Prostate gland (tissue), 2 donors: Measurements from ENCODE around the gene DNTT.

Experiments used
- POLR2A ChIP-seq: fragments of 450-650 bp; IDR thresholded peaks from one replicate; pipeline ENCODE4 v1.6.1; 2016; ENCODE audit warnings: antibody characterized with exemption, mild to moderate bottlenecking
- TF ChIP-seq, protein P1 (sequence below), 4 experiments: fragments of 200-600 bp in 2 of 4; fragments of 450-650 bp in 2 of 4; sonication (generic) in 2 of 4; IDR thresholded peaks; 1 replicate in 3 of 4; 2 replicates in 1 of 4; pipeline ENCODE4 v1.5.1; 2016 to 2019; ENCODE audit warnings: antibody characterized with exemption in 4 of 4, mild to moderate bottlenecking in 2 of 4, moderate library complexity in 2 of 4

DNA sequence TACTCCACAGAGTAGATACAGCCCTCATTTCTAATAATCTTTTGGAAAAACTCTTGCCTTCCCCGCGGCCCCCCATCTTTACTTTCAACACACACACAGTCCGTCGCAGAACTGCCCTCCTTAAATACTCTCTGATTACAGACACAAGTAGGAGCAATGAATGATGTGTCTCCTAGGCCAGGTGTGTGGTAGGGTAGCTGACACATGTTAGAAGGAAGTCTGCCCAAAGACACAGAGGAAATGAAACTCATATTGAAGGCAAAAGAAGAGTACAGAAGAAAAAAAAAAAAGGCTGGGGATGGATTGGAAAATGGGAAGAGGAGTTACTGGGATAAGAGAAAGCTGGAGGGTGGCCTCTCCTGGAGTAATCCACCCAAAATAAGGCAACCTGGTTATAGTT is 39.9 kb downstream of the DNTT start:
- TF ChIP-seq, protein P1, sequence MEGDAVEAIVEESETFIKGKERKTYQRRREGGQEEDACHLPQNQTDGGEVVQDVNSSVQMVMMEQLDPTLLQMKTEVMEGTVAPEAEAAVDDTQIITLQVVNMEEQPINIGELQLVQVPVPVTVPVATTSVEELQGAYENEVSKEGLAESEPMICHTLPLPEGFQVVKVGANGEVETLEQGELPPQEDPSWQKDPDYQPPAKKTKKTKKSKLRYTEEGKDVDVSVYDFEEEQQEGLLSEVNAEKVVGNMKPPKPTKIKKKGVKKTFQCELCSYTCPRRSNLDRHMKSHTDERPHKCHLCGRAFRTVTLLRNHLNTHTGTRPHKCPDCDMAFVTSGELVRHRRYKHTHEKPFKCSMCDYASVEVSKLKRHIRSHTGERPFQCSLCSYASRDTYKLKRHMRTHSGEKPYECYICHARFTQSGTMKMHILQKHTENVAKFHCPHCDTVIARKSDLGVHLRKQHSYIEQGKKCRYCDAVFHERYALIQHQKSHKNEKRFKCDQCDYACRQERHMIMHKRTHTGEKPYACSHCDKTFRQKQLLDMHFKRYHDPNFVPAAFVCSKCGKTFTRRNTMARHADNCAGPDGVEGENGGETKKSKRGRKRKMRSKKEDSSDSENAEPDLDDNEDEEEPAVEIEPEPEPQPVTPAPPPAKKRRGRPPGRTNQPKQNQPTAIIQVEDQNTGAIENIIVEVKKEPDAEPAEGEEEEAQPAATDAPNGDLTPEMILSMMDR (IDR thresholded peaks at IDR 0.05) = no peak
- TF ChIP-seq POLR2A = no peak
